ENCODE data around the gene MAT2A. TPM values are rescaled to one million over a fixed set of nuclear protein-coding genes. Genes with fewer than 3 reads are reported as not detected.

Gene MAT2A
- total RNA-seq, 2 experiments from 2014 or later: 276 to 282 TPM

DNA sequence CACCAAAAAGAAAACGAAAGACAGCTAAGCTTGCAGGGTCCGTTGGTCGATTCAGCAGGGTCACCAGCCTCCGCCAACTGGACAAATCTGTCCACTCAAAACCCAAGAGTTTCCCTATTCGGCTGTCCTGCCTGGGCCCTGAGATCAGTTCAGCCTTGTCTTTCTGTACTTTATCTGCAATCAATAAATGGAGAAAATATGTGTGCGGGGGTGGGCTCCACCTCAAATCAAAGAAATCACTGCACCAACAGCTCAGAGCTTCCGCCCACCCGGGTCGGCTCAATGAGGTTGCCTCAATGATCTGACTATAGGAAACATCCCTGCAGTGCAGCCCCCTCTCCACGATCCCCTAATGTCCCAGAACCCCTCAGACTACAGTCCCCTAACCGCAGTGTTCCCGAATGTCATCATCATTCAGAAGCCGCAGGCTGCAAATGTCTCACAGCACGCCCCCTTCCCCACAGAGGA lies 21.9 kb downstream of the MAT2A start:
- H3K27ac Mint-ChIP-seq: peak overlapping the region; percentile 100
- ChIA-PET POLR2A (interaction anchor here (0.6 to 23.8 kb wide), 11 partner anchors 16 to 155 kb away, joined by 3 to 467 read pairs (median 4); partner anchors contain the start of genes MAT2A, RNF181, SH2D6 and VAMP8), CTCF (interaction anchor here (0.9 to 4.1 kb wide), 7 partner anchors 10 to 172 kb away, joined by 3 to 35 read pairs (median 6); partner anchors contain the start of gene SH2D6)
- no peaks in the 10 kb centered on the region for H3K27me3 Mint-ChIP-seq
- DNase-seq: peak; percentile 65
- peak; percentile 28 for ATAC-seq
- peaks cover 32% of the 10 kb centered on the region for H3K4me1 Mint-ChIP-seq (ENCODE audit: low read depth)
- H3K9me3 Mint-ChIP-seq: no peaks in the 10 kb centered on the region
- TF ChIP-seq, protein P1, sequence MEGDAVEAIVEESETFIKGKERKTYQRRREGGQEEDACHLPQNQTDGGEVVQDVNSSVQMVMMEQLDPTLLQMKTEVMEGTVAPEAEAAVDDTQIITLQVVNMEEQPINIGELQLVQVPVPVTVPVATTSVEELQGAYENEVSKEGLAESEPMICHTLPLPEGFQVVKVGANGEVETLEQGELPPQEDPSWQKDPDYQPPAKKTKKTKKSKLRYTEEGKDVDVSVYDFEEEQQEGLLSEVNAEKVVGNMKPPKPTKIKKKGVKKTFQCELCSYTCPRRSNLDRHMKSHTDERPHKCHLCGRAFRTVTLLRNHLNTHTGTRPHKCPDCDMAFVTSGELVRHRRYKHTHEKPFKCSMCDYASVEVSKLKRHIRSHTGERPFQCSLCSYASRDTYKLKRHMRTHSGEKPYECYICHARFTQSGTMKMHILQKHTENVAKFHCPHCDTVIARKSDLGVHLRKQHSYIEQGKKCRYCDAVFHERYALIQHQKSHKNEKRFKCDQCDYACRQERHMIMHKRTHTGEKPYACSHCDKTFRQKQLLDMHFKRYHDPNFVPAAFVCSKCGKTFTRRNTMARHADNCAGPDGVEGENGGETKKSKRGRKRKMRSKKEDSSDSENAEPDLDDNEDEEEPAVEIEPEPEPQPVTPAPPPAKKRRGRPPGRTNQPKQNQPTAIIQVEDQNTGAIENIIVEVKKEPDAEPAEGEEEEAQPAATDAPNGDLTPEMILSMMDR (IDR thresholded peaks at IDR 0.05): no peak
- H3K4me3 Mint-ChIP-seq: peak overlapping the region; percentile 100
- peaks cover 8% of the 10 kb centered on the region for H3K36me3 Mint-ChIP-seq (ENCODE audit: low read depth)
- intact Hi-C loops (cut with micrococcal nuclease): no loop called here

DNA sequence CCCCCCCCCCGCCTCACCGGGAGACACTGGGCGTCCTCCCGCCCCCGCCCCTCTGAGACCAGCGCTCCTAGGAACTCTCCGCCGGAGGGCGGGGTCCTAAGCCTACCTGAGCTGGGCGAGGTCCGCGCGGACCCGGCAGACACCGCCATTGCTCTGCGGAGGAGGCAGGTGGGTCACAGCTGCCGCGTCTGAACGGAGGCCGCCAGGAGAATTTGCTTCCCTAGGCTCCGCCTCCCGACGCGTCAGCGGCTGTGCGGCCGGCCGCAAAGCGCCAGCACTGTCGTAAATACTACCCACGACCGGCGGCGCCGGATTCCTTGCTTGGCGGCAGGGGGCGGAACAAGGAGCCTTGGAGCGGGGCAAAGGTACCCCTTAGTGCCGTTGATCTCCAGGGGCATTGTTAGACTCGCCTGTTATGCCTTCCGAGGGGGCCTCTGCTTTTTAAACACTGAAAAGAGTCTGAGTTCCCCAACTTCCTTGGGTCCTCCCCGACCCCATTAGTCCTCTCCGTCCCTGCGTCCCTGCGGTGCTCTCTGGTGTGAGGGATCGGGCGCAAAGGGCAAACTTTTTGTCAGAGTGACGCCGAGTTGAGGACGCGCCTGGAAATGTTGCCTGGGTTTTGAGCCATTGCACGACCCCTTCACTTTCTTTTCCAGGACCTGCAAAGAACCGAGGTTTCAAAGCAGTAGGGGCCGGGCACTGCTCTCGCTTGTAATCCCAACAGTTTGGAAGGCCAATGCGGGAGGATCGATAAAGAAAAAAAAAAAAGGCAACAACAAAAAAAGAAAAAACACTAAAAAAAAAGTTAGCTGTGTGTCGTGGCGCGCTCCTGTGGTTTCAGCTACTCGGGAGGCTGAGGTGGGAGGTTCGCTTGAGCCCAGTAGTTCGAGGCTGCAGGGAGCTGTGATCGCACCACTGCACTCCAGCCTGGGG lies 22.6 kb downstream of the MAT2A start, which contains the start of gene GGCX:
GGCX (minus strand) TSS at position 214 of the 933 bp plus-strand sequence; CDS start at position 149, 65 bp downstream.
- peak within 1 kb of the TSS; percentile 100 for H3K27ac Mint-ChIP-seq
- POLR2A ChIA-PET: interaction anchor here (0.6 to 23.8 kb wide), 9 partner anchors 9 to 156 kb away, joined by 3 to 467 read pairs (median 4); partner anchors contain the start of genes MAT2A, RNF181 and VAMP8
- intact Hi-C loops (cut with micrococcal nuclease): no loop called here
- CTCF ChIA-PET: interaction anchor here (0.9 to 4.1 kb wide), 5 partner anchors 11 to 173 kb away, joined by 3 to 35 read pairs (median 6); partner anchors contain the start of gene SH2D6
- H3K27me3 Mint-ChIP-seq: no peaks in the 10 kb centered on the region
- peak; percentile 98 for DNase-seq
- H3K4me1 Mint-ChIP-seq (ENCODE audit: low read depth): peaks cover 32% of the 10 kb centered on the region
- peak within 1 kb of the TSS; percentile 100 for H3K4me3 Mint-ChIP-seq
- H3K36me3 Mint-ChIP-seq (ENCODE audit: low read depth): peaks cover 8% of the 10 kb centered on the region
- TF ChIP-seq, protein P1 (IDR thresholded peaks at IDR 0.05): no peak
- H3K9me3 Mint-ChIP-seq: no peaks in the 10 kb centered on the region
- peak; percentile 95 for ATAC-seq

DNA sequence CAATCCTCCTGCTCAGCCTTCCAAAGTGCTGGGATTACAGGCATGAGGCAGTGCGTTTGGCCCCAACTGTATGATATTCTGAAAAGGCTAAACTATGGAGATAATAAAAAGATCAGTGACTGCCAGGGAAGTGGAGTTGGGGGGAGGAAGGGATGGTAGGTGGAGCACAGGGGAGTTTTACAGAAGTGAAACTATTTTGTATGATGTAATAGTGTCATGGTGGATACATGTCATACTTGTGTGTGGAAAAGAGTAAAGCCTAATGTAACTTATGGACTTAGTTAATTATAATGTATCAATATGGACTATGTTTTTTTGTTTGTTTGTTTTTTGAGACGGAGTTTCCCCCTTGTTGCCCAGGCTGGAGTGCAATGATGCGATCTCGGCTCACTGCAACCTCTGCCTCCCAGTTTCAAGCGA lies 25.2 kb downstream of the MAT2A start:
- H3K4me3 Mint-ChIP-seq: no peak overlapping the region
- no peak for ATAC-seq
- POLR2A ChIA-PET: interaction anchor here (0.6 to 23.8 kb wide), 2 partner anchors 19 to 158 kb away, joined by 3 to 467 read pairs; partner anchors contain the start of gene MAT2A
- no peaks in the 10 kb centered on the region for H3K9me3 Mint-ChIP-seq
- no peaks in the 10 kb centered on the region for H3K27me3 Mint-ChIP-seq
- H3K27ac Mint-ChIP-seq: no peak overlapping the region
- CTCF ChIA-PET: no interaction called here
- H3K4me1 Mint-ChIP-seq (ENCODE audit: low read depth): peaks cover 25% of the 10 kb centered on the region
- DNase-seq: no peak
- TF ChIP-seq, protein P1 (IDR thresholded peaks at IDR 0.05): no peak
- intact Hi-C loops (cut with micrococcal nuclease): no loop called here
- H3K36me3 Mint-ChIP-seq (ENCODE audit: low read depth): no peaks in the 10 kb centered on the region

DNA sequence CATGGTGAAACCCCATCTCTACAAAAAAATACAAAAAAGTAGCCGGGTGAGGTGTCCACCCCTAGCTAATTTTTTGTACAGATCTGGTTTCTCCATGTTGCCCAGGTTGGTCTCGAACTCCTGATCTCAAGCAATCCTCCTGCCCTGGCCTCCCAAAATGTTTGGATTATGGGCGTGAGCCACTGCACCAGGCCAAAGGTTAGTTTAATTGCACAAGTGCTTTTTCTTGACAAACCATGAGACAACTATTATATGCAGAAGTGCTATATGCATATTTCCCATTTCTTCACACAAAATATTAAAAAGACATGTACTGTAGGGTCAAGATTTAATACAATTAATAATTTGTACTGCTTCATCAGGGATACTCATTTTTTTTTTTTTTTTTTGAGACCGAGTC lies 27.3 kb downstream of the MAT2A start:
- ATAC-seq: no peak
- Mint-ChIP-seq H3K36me3 (ENCODE audit: low read depth) (no peaks in the 10 kb centered on the region), H3K27me3 (no peaks in the 10 kb centered on the region), H3K27ac (no peak overlapping the region), H3K4me1 (ENCODE audit: low read depth) (peaks cover 9% of the 10 kb centered on the region), H3K9me3 (no peaks in the 10 kb centered on the region), H3K4me3 (no peak overlapping the region)
- TF ChIP-seq, protein P1 (IDR thresholded peaks at IDR 0.05): no peak
- DNase-seq: no peak
- intact Hi-C loops (cut with micrococcal nuclease): no loop called here
- ChIA-PET POLR2A (interaction anchor here (23.8 kb wide), 1 partner anchor 22 kb away, joined by 467 read pairs; the partner anchor contains the start of gene MAT2A), CTCF (interaction anchor here (1.1 to 1.7 kb wide), 3 partner anchors 11 to 19 kb away, joined by 3 to 5 read pairs (median 4); partner anchors contain the start of gene VAMP8)
